Superior temporal gyrus (tissue), 1 donor: Measurements from ENCODE around the gene TNIP3.

ENCODE experiments used
- DNase-seq: peaks from one replicate; pipeline ENCODE4 v3.0.0-alpha.2; 2016; ENCODE audit errors: extremely low spot score

Gene TNIP3

GRCh38 chr4:121139533-121140222 lies 24.4 kb downstream of the TNIP3 start:
- DNase-seq = no peak

- DNase-seq = no peak
These were observed 25.9 kb downstream of the TNIP3 start for GRCh38 chr4:121138039-121138825.

- DNase-seq = no peak
These were observed 33.8 kb downstream of the TNIP3 start for GRCh38 chr4:121130326-121130660.

GRCh38 chr4:121129606-121130325 lies 34.4 kb downstream of the TNIP3 start:
- DNase-seq = no peak

- DNase-seq = no peak
These were observed 37.0 kb downstream of the TNIP3 start for GRCh38 chr4:121127100-121127499.

- DNase-seq = no peak
These were observed 37.6 kb downstream of the TNIP3 start for GRCh38 chr4:121126449-121127006.

GRCh38 chr4:121125498-121125885 lies 38.6 kb downstream of the TNIP3 start:
- no peak for DNase-seq

GRCh38 chr4:121122661-121123060 lies 41.5 kb downstream of the TNIP3 start:
- DNase-seq = no peak

GRCh38 chr4:121119715-121120114 lies 44.4 kb downstream of the TNIP3 start:
- no peak for DNase-seq

GRCh38 chr4:121118344-121118743 lies 45.8 kb downstream of the TNIP3 start:
- no peak for DNase-seq

GRCh38 chr4:121114756-121115155 lies 49.4 kb downstream of the TNIP3 start:
- DNase-seq = no peak

- DNase-seq = no peak
These were observed 51.6 kb downstream of the TNIP3 start for GRCh38 chr4:121112530-121112929.

GRCh38 chr4:121108557-121108956 lies 55.6 kb downstream of the TNIP3 start:
- no peak for DNase-seq

GRCh38 chr4:121107507-121107906 lies 56.6 kb downstream of the TNIP3 start:
- DNase-seq = no peak

GRCh38 chr4:121100093-121100775 lies 63.9 kb downstream of the TNIP3 start:
- no peak for DNase-seq

GRCh38 chr4:121098266-121098665 lies 65.9 kb downstream of the TNIP3 start:
- DNase-seq = no peak

GRCh38 chr4:121096629-121097028 lies 67.5 kb downstream of the TNIP3 start:
- DNase-seq = peak; percentile 82

GRCh38 chr4:121096191-121096590 lies 67.9 kb downstream of the TNIP3 start:
- DNase-seq = no peak

GRCh38 chr4:121094297-121094966 lies 69.7 kb downstream of the TNIP3 start:
- DNase-seq = no peak

GRCh38 chr4:121093261-121093660 lies 70.9 kb downstream of the TNIP3 start:
- no peak for DNase-seq

GRCh38 chr4:121091941-121092340 lies 72.2 kb downstream of the TNIP3 start:
- no peak for DNase-seq
